Muscle of arm (tissue), 14 donors: ENCODE data around the gene RAB11FIP4. TPM values are rescaled to one million over a fixed set of nuclear protein-coding genes. Genes with fewer than 3 reads are reported as not detected.
"Not testable (repeated sequence)": the region's sequence is repeated elsewhere in the genome, so short reads cannot be mapped to it uniquely, and the experiment has no call there.

Experiments
- DNase-seq: peaks from one replicate; pipeline ENCODE4 v3.0.0-alpha.2; 2013
- long read RNA-seq, 11 donors: transcript quantifications; one replicate each; lab custom pipeline, GENCODE V29; 2026
- polyA plus RNA-seq, 12 donors: library from polyadenylated mRNA; unstranded; fragments of 120-200 nt; gene quantifications; one replicate each; pipeline ENCODE4 v1.2.1, GENCODE V29; 2013; ENCODE audit not compliant: insufficient read length in 12 of 12

Gene RAB11FIP4
- polyA plus RNA-seq, result 1 to 10 TPM in 4 of 12 donors, under 1 TPM in 7, not detected in 1; 0.38 to 7.4 (median 0.83) TPM
- long read RNA-seq, donor 1, full-length matches to known transcripts, result 2 of 2 reads
- long read RNA-seq, donor 1, partial matches to known transcripts, result 0 of 2 reads
- long read RNA-seq, donor 1, other reads (novel, unspliced or antisense), result 0 of 2 reads
- long read RNA-seq, donor 2, result 0 reads
- long read RNA-seq, donor 3, result 0 reads
- long read RNA-seq, donor 4, result 0 reads
- long read RNA-seq, donor 5, result 0 reads
- long read RNA-seq, donor 6, result 0 reads
- long read RNA-seq, donor 7, result 0 reads
- long read RNA-seq, donor 8, partial matches to known transcripts, result 0 of 1 reads
- long read RNA-seq, donor 8, other reads (novel, unspliced or antisense), result 0 of 1 reads
- long read RNA-seq, donor 9, result 0 reads
- long read RNA-seq, donor 10, result 0 reads
- long read RNA-seq, donor 11, result 0 reads

- no peak for DNase-seq
These were observed at the start of gene RAB11FIP4 for GRCh38 chr17:31391496-31391949. Gene RAB11FIP4 (plus strand): TSS chr17:31391675. CDS start chr17:31391853, 178 bp downstream.

GRCh38 chr17:31345191-31345747 is 46.2 kb upstream of the RAB11FIP4 start:
- DNase-seq, result not testable (repeated sequence)

GRCh38 chr17:31349454-31349853 is 42.0 kb upstream of the RAB11FIP4 start:
- no peak for DNase-seq

DNA sequence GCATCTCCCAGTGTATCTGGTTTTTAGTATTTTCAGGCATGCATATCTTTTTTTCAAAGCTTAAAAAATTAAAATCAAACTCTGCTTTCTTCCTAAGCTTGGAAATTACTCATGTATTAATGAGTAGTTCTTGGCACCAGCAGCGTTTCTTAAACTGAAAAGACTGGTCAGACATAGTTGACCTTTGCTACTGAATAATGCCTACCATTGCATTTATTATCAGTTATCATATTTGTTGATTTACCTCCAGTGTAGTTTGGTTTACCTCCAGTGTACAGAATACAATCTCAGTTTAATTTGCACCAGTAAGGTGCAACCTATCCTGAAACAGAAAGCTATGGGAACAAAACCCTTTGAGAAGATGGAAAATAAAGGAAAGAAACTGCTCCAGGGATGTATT is 35.5 kb upstream of the RAB11FIP4 start:
- DNase-seq, result no peak

DNA sequence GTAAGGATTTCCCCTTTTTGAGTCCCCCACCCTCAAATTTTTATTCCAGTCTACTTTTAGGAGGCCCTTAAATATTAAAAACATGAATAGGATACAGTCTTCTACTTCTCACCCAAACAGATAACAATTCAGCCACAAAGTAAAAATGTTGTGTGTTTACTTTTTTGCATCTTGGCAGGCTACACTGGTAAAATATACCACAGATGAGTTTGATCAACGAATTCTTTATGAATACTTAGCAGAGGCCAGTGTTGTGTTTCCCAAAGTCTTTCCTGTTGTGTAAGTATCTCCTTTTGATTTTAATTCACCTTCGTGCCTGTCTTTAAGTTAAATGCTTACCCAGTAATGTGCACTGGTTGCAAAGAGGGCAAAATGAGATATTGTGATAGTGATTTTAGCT is 34.4 kb upstream of the RAB11FIP4 start:
- DNase-seq, result no peak

GRCh38 chr17:31357839-31358394 is 33.6 kb upstream of the RAB11FIP4 start:
- no peak for DNase-seq

GRCh38 chr17:31364012-31364411 is 27.5 kb upstream of the RAB11FIP4 start:
- no peak for DNase-seq

DNA sequence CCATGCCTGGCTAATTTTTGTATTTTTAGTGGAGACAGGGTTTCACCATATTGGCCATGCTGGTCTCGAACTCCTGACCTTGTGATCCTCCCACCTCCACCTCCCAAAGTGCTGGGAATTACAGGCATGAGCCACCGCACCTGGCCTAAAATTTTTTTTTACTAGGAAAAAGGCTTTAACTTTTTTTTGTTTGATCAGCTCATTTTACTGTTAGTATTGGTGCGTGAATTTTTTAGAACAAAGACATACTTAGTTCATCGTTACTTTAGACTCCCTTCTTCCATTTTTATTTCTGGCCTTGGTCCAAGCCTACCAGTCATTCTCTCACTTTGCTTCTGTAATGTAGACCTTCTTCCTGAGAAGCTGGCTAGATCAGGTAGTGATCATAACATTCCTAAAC is 25.4 kb upstream of the RAB11FIP4 start:
- no peak for DNase-seq

DNA sequence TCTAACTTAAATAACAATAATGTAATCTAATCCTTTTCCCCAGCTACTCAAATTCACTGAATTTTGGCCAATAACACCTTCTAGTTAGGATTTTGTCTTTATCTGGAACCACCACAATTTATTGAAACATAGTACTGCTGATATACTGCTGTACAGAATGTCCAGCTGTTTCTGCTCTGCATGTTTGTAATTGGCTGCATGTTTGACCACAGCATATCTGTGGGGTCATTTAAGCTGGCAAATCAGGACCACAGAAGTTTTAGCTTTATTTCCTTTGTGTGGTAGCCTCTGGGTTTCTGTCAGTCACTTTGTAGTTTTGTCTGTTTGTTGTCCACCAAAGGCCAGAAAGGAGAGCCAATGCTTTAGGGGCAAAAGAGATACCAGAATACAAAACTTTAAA is 22.2 kb upstream of the RAB11FIP4 start:
- no peak for DNase-seq

DNA sequence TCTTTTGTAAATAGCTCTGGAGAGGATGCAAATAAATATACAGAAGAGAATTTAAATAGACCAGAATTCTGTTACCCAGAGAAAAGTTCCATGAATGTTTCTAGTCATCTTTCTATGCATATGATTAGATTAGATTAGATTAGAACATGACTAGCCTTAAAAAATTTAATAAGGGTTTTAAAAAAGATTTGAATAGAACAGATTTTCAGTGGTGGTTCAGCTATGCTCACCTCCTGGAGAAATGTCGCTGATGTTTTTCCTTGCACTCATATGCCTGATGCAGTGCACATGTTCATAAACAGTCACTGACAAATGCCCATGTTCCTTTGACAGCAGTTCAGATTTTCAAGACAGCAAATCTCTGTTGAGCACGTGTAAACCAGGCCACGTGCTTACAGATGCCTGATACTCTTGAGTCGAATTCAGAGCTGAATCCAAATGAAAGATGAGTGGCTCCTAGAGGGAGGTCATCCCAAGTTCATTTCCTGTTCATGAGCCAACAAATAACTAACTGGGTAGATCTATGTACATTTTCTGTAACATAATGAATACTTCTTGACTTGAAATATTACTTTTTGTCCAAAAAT is 19.9 kb upstream of the RAB11FIP4 start:
- peak; percentile 33 for DNase-seq

DNA sequence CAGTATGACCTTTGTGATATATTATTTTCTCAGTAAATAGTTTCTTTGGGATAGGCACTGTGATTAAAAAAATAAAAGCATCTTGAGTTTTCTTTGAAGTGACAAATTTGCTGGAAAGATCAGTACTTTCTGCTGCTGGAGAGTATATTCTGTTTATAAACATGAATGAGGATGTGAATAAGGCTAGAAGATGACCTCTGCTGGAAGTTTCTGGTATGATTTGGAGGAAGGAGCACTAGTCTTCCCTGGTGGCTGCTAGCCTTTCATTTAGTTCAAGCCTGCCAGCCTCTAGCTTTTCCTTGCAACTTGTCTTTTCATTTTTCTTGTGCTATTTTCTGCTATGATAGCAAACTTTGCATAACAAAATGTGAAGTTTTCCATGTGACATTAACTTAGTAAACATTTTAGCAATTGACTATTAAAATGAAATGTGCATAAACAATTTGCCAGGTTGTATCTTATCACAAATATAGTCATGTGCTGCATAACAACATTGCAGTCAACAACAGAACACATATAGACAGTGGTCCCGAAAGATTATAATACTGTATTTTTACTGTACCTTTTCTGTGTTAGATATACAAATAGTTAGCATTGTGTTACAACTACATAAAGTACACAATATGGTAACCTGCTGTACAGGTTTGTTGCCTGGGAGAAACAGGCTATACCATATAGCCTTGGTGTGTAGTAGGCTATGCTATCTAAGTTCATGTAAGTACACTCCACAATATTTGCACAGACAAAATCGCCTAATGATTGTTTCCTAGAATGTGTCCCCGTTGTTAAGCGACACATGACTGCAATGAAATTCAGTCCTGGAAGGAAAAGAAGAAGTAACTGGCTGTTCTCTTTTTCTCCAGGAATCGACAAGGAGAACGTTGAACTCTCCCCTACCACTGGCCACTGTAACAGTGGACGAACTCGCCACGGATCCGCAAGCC is 18.1 kb upstream of the RAB11FIP4 start:
- DNase-seq, result peak; percentile 45

DNA sequence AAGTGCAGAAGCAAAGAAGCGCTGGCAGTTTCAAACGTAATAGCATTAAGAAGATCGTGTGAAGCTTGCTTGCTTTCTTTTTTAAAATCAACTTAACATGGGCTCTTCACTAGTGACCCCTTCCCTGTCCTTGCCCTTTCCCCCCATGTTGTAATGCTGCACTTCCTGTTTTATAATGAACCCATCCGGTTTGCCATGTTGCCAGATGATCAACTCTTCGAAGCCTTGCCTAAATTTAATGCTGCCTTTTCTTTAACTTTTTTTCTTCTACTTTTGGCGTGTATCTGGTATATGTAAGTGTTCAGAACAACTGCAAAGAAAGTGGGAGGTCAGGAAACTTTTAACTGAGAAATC is 17.4 kb upstream of the RAB11FIP4 start:
- DNase-seq, result no peak

GRCh38 chr17:31374503-31374902 is 17.0 kb upstream of the RAB11FIP4 start:
- DNase-seq, result no peak

DNA sequence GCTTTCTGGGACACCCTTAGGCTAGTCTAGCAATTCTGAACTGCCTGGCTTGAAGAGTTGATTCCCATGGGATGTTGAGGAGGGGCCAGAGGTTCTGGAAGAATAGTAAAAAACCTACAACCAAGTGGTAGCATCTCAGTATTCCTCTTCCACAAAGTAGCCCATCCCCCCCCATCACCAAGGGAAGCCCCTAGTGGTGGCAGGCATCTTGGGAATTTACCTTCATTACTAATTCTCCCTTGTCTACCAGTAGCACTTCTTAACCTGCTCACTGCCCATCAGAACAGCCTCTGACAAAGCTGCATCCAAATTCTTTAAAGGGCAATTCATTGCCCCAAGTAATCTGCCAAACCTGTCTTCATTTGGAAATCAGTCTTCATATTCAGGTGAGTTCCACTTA is 12.8 kb upstream of the RAB11FIP4 start:
- DNase-seq, result no peak

DNA sequence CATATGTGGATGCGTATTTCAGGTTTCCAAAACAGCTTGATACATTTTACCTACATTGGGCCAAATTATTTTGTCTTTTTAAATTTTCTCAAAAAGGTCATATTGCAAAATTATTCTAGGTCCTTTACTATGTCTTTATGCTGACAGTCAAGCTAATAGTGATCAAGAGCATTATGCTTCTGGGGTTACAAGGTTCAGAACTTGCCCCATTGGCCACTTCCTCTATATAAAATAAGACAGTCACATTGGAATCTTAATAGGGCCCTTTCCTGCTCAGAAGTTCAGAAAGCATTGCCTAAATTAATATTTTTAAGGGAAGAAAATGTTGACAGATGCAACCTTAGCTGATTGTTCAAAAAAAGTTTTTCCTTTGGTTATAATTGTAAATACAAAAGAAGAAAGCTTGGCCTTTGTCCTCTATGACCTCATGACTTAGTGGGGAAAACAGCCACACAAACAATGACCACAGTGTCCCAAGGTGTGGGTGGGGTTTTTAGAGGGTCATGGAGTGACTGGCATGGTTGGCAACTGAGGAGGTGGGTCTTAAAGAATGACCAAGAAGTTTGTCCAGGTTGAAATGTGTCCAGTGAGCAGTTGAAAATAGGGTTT is 11.8 kb upstream of the RAB11FIP4 start:
- DNase-seq, result no peak

DNA sequence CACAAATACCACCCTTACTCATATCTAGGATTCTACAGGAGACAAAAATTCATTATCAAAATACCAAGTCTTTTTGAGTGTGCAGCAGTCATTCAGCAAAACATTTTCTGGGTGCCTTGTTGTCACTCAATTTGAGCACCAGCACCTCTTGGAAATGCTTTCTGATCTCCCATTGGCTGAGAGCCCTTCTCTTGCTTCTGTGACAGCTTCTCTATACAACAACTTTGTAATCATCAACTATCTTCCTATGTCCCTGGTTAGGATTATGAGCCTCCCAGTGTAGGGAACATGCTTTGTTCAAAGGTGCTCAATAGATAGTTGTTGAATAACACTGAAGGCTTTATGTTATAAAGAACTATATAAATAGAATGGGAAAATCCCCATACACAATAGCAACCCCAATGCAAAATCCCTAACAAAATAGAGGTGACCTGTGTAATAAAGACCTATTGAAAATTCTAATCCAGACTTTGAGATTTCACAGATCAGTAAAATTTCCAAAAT is 10.3 kb upstream of the RAB11FIP4 start:
- no peak for DNase-seq

DNA sequence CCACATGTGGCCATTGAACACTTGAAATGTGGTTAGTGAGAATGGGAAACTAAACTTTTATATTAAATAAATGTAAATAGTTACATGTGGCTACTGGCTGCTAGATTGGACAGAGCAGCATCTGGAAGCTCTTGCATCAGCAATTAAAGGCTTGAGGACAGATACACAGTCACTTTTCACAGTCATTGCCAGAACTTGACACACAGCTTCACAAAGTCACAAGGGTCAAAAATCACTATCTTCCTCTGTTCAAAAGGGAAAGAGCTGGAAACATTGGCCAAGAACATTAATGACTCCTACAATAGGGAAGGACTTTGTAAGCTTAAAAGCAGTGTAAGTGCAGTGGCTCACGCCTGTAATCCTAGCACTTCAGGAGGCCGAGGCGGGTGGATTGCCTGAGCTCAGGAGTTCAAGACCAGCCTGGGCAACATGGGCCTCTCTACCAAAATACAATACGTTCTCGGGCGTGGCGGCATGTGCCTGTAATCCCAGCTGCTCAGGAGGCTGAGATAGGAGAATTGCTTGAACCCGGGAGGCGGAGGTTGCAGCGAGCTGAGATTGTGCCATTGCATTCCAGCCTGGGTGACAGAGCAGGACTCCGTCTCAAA is 8.7 kb upstream of the RAB11FIP4 start:
- not testable (repeated sequence) for DNase-seq

- DNase-seq, result not testable (repeated sequence)
These were observed 8.0 kb upstream of the RAB11FIP4 start for GRCh38 chr17:31383488-31383887.

- DNase-seq, result no peak
These were observed 5.8 kb upstream of the RAB11FIP4 start for GRCh38 chr17:31385428-31386285.
